ENCODE results near the gene PCTP. TPM values are rescaled to one million over a fixed set of nuclear protein-coding genes. Genes with fewer than 3 reads are reported as not detected.

PCTP gene
- total RNA-seq (2014; rRNA removed; shearing (Covaris generic)), result 7.9 and 8.1 TPM in 2 replicates
- polyA plus RNA-seq (2015; cell fraction: cytosol; rRNA removed), result 11.0 and 11.3 TPM in 2 replicates
- 7.0 and 9.0 TPM in 2 replicates for polyA plus RNA-seq (2015; cell fraction: nucleus; rRNA removed)

GRCh38 chr17:55750750-55751657, at the start of gene PCTP:
PCTP (plus strand) TSS chr17:55751051; CDS start chr17:55751104, 53 bp downstream.
- DNase-seq (ENCODE audit: low read depth), result peak; percentile 93

- no peak for DNase-seq (ENCODE audit: low read depth)
These were observed 48.7 kb upstream of the PCTP start for GRCh38 chr17:55702150-55702549.

DNA sequence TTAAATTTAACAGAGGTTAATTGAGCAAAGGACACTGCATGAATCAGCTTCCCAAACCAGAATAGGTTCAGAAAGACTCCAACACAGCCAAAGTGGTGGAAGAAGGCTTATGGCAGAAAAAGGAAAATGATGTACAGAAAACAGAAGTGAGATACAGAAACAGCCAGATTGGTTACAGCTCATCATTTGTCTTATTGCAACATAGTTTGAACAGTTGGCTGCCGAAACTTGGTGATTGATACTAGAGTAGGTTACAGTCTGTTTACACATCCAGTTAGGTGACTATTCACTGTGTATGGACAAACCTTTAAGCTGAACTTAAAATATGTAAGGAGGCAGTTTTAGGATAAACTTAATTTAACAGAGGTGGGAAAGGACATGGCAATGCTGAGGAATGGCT, 46.5 kb upstream of the PCTP start:
- no peak for DNase-seq (ENCODE audit: low read depth)

- no peak for DNase-seq (ENCODE audit: low read depth)
These were observed 45.0 kb upstream of the PCTP start for GRCh38 chr17:55705847-55706246.

GRCh38 chr17:55706808-55707773, 43.8 kb upstream of the PCTP start:
- no peak for DNase-seq (ENCODE audit: low read depth)

- no peak for DNase-seq (ENCODE audit: low read depth)
These were observed 42.5 kb upstream of the PCTP start for GRCh38 chr17:55708175-55708974.

- DNase-seq (ENCODE audit: low read depth), result no peak
These were observed 41.4 kb upstream of the PCTP start for GRCh38 chr17:55709440-55709839.

GRCh38 chr17:55709984-55710383, 40.9 kb upstream of the PCTP start:
- DNase-seq (ENCODE audit: low read depth), result no peak

DNA sequence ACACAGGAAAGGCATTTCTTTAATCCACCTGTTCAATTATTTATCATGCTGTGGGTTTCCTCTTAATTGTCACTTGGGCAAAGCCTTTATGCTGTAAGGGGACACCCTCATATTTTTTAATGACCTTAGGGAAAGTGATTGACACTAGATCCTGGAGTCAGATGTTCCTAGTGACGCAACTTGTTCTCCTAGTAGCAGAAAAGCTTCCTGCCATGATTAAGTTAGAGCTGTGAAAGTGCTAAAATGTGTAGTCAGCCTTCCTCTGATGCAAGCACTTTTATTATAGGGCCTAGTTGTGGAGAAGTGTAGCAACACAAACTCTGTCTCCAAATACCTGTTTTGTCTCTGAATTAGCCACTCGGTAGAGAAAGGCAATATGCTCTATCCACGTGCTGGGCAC, 40.4 kb upstream of the PCTP start:
- DNase-seq (ENCODE audit: low read depth), result no peak

DNA sequence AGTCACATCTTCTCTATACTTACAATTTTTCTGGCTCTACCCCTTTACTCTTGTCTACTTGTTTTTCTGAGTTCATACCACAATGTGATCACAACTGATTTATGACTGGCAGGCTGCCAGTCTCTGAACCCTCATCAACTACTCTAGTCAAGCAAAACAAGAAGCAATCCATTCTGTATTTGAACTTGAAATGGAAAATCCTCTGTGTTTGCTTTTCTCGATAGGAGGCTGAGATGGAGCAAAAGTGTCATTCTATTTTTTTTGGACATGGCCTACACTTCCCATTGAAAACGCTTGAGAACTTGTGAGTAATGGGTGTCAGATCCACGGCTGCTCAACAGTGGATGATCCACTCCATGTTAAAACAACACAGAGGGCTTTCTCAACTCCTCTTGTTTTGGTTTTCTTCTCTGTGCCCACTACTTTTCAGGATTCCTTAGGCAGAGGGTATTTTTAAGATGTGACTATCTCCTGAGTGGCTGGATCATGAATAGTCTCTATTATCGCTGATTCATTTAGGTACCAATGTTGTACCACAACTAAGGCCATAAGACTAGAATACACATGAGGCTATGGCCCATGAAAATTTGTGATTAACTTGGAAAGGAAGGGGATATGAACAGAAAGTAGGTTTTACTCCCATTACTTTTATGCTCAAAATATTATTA, 39.9 kb upstream of the PCTP start:
- no peak for DNase-seq (ENCODE audit: low read depth)

DNA sequence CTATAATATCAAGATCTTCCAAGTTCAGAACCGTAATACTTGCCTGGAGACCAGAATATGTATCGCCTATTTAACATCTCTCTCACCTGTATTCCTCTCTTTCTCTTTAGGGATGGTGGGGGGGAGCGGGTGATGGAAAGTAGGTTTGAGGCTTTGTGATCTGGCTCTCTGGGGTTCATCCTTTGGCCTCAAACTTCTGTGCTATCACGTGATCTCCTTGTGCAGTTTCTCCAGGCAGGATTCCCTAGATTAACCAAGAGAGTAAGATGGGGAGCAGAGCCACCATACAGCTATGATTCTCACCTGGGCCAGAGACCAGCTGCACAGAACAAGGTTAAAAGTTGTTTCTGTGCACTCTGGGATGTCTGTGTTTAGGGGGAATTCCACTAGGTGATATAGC, 33.4 kb upstream of the PCTP start:
- no peak for DNase-seq (ENCODE audit: low read depth)

GRCh38 chr17:55717898-55718735, 32.7 kb upstream of the PCTP start:
- peak; percentile 44 for DNase-seq (ENCODE audit: low read depth)

DNA sequence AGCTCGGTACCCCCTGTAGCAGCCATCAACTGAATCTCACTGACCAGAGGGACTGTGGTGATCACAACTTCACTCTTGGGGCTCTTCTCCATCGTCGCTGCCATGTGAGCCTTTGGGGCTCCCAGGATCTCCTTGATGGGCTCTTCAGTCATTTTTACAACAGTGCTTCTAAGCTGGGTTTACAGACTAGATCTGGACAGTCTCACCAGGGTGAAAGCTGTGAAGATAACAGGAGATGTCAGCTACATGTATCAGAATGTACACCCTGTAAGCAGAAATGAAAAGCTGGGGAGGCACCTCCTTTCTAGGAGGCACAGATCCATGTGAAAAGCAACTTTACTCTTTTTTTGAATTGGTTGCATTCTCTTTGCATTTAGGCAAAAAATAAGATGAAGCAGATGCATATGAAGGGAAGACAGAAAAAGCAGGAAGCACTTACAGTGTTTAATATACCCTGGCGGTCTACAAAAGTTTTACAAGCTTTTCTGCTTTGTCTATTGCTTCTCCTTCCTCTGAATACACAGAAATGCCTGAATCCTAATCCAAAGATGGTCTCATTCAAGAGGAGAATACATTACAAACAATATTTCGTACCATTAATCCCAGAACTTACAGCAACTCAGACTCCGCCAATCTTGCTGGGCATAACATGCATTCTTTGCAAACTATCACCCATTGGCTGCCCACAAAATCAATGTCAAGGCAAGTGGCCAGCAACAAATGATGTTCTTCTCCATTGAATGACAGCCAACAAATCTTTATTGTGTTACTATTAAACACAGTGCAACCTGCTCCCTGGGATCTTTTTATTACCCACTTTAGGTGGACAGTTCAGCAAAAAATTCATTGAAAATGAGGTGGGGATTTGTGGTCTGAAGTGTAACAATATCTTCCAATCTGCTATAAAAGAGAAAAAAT, 29.7 kb upstream of the PCTP start:
- DNase-seq (ENCODE audit: low read depth), result no peak

DNA sequence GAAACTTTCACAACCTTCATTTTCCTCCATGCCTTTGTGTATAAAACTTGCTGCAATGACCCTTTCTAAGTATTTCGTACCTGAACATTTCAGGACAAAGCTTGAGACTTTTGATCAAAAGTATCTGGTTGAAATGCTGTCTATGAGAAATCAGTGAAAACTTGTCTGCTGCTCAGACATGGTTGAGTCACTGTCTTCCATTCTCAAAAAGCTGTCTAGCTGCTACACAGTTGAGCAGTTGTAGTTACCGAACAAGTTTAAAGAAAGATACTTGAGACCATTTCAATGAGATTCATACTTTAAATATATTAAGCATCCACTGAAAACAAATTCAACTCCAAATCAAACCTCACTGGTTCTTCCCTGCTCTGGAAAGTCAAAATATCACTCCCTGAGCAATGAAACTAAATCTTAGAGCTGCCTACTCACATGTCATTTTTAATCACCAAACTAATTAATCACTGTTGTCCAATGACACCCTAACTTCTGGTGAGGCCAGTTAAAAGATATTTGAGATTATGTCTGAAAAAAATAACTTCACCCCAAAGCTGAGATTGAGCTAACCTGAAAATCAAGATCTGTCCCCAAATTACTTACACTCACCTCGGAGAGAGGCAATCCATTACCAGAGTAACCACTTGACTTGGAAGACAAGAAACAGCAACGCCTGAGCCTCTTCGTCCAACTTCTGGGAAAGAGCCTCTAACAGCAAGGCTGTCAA, 28.7 kb upstream of the PCTP start:
- no peak for DNase-seq (ENCODE audit: low read depth)

DNA sequence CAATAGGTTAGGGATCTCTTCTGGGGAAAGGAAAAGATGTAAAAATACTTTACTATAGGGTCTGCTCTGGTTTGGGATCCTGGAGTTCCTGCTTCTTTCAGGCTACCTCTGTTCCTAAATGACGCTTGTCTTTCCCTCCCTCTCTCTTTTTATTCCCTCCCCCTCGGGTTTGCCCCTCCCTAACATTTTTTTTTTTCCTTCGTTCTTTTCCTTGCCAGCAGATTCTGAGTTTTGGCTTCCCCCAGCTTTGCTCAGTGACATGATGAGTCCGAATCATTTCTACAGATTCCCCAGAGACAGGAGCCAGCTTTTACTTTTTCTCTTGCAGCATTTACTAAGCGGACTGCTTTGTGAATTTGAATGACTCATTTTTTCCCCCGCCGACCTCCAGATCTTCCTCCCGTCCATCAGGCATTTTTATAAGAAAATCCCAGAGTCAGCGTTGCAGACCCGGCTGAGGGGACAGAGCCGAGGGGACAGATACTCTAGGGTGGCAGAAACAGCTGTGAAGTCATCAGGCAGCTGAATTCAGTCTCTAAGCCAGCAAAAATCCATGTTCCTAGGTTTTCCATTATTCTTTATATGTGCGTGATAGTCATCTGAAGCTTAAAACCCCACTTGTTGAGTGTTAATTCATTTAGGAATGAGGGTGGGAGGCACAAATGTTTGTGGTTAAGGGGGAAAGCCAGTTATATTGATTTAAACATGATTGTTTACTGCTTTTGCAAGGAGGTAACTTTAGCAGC, 27.9 kb upstream of the PCTP start, which contains the start of gene TMEM100:
TMEM100 (minus strand) TSS at position 123 of the 746 bp plus-strand sequence. CDS start 1,794 bp downstream, outside the sequence.
- peak; percentile 40 for DNase-seq (ENCODE audit: low read depth)

DNA sequence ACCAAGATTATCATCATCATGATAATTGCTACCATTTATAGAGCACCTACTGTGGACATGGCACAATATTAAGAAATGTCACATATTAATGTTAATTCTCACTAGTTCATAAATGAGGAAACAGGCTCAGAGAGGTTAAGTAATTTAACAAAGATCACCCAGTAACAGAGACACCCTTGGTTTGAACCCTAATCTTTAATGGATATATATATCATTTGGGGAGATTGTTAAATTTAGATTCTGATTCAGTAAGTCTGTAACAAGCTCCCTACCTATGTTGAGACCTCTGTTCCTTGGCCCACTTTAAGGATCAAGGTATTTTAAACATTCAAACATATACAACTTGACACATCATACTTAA, 27.4 kb upstream of the PCTP start:
- no peak for DNase-seq (ENCODE audit: low read depth)

DNA sequence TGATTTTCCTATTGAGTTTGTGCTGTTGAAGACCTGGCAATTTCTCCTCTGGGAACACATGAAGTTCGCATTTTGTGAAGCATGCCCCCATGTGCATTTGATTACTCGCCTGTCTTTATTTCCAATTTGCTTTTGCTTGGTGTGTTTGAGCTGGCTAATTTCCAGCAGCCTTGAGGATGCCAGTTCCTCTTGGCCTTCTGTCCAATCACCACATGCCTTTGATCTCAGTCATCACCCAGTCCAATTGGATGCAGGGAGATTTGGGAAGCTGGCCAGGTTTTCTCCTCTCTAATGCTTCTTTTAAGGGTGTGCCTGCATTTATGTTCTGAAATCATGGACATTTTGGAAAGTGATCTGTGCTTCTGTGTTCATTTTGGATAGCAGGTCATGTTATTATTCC, 24.4 kb upstream of the PCTP start:
- peak; percentile 47 for DNase-seq (ENCODE audit: low read depth)

All from HT1080 (cell line).